GM18907 (cell line): ENCODE results near the gene TRIM67.
"Not testable (repeated sequence)": the region's sequence is repeated elsewhere in the genome, so short reads cannot be mapped to it uniquely, and the experiment has no call there.

ENCODE experiments used
- ATAC-seq: cut with Tn5 transposase; IDR thresholded peaks from one replicate; pipeline ENCODE4 v1.9.1; 2021; ENCODE audit warnings: mild to moderate bottlenecking, moderate library complexity; ENCODE audit not compliant: unreplicated experiment

TRIM67 gene

GRCh38 chr1:231203259-231204057 lies 41.6 kb downstream of the TRIM67 start:
- no peak for ATAC-seq

- no peak for ATAC-seq
Observed at GRCh38 chr1:231206856-231207255, 45.0 kb downstream of the TRIM67 start.

GRCh38 chr1:231207437-231207836 lies 45.6 kb downstream of the TRIM67 start:
- ATAC-seq: no peak

- ATAC-seq: no peak
Observed at GRCh38 chr1:231208980-231209379, 47.1 kb downstream of the TRIM67 start.

- no peak for ATAC-seq
Observed at GRCh38 chr1:231209531-231209930, 47.7 kb downstream of the TRIM67 start.

GRCh38 chr1:231210126-231210525 lies 48.3 kb downstream of the TRIM67 start:
- ATAC-seq: no peak

- ATAC-seq: peak; percentile 90
Observed at GRCh38 chr1:231211005-231211857, 49.4 kb downstream of the TRIM67 start.

- ATAC-seq: not testable (repeated sequence)
Observed at GRCh38 chr1:231212301-231212700, 50.4 kb downstream of the TRIM67 start.

GRCh38 chr1:231213831-231214573 lies 52.1 kb downstream of the TRIM67 start:
- ATAC-seq: no peak

- ATAC-seq: peak; percentile 42
Observed at GRCh38 chr1:231214918-231215680, 53.2 kb downstream of the TRIM67 start.

GRCh38 chr1:231215681-231216385 lies 54.0 kb downstream of the TRIM67 start:
- ATAC-seq: peak; percentile 6

- no peak for ATAC-seq
Observed at GRCh38 chr1:231216498-231216897, 54.6 kb downstream of the TRIM67 start.

- no peak for ATAC-seq
Observed at GRCh38 chr1:231217056-231217455, 55.2 kb downstream of the TRIM67 start.

GRCh38 chr1:231218078-231218477 lies 56.2 kb downstream of the TRIM67 start:
- ATAC-seq: no peak

GRCh38 chr1:231219422-231220401 lies 57.9 kb downstream of the TRIM67 start:
- no peak for ATAC-seq

- ATAC-seq: no peak
Observed at GRCh38 chr1:231220801-231221200, 58.9 kb downstream of the TRIM67 start.

- no peak for ATAC-seq
Observed at GRCh38 chr1:231226156-231226555, 64.3 kb downstream of the TRIM67 start.

- no peak for ATAC-seq
Observed at GRCh38 chr1:231231511-231231910, 69.7 kb downstream of the TRIM67 start.
